Measurements from ENCODE around the gene MLH1. TPM values are rescaled to one million over a fixed set of nuclear protein-coding genes. Genes with fewer than 3 reads are reported as not detected.

The MLH1 gene
- total RNA-seq, 2 experiments from 2014 or later = 50.9 to 57.5 TPM

Other genes starting within 250 kb of the MLH1 start
- gene DCLK3, start 229.0 kb upstream of the MLH1 start, total RNA-seq = not detected
- 10 to 100 TPM; 78.6 to 85.4 TPM for gene TRANK1, start 48.5 kb upstream of the MLH1 start, total RNA-seq
- gene EPM2AIP1, start 387 bp upstream of the MLH1 start, total RNA-seq = 10 to 100 TPM; 21.6 to 28.1 TPM
- 10 to 100 TPM; 40.5 to 43.3 TPM for gene LRRFIP2, start 181.1 kb downstream of the MLH1 start, total RNA-seq
- gene GOLGA4, start 249.8 kb downstream of the MLH1 start, total RNA-seq = 10 to 100 TPM; 37.7 to 38.4 TPM

Data from activated CD4-positive, alpha-beta memory T cell treated with anti-CD3 and anti-CD28 coated beads, Interleukin-2, amount 10 ng/mL, durations not matched to agents 7 days and 5 days (primary cell).